ENCODE measurements around the gene TBC1D13. TPM values are rescaled to one million over a fixed set of nuclear protein-coding genes. Genes with fewer than 3 reads are reported as not detected.

TBC1D13 gene
- total RNA-seq, 2 experiments from 2014 or later, result 18.7 to 19.6 TPM

DNA sequence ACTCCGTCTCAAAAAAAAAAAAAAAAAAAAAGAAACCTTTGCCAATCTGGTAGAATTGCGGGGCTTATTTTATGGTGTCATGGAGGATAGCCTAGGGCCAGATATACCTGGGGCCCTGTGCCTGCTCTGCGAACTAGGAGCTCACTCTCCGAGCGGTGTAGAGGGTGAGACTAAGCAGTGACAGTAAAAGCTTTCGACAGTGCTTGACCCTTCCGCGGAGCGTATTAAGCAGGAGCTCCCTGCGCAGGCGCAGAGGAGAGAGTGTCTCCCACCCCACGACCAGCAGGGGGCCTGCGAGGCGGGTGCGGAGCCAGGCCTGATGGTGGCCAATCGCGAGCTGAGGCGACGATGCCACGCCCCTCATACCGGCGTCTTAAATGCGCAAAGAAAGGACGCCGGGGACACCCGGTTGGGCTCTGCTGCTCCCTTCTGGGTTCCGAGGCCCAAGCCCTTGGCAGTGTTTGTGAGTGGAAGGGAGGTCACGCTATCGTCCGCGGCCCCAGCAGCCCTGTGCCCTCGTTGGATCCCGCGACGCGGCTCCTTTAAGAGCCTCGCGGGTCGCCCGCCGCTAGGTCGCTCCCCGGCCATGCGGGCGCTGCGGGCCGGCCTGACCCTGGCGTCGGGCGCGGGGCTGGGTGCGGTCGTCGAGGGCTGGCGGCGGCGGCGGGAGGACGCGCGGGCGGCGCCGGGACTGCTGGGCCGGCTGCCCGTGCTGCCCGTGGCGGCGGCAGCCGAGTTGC, 31.2 kb downstream of the TBC1D13 start, which contains the start of gene ENDOG:
ENDOG (plus strand) TSS at position 402 of the 740 bp plus-strand sequence; CDS start at position 587, 185 bp downstream.
- POLR2A ChIA-PET, result interaction anchor here (1.1 to 2.6 kb wide), 5 partner anchors 9 to 130 kb away, joined by 3 to 26 read pairs (median 5); partner anchors contain the start of genes SET and SPOUT1
- CTCF ChIA-PET, result interaction anchor here (0.6 to 1.7 kb wide), 25 partner anchors 9 to 558 kb away, joined by 3 to 13 read pairs (median 4); partner anchors contain the start of genes PKN3, SPOUT1 and ZDHHC12

DNA sequence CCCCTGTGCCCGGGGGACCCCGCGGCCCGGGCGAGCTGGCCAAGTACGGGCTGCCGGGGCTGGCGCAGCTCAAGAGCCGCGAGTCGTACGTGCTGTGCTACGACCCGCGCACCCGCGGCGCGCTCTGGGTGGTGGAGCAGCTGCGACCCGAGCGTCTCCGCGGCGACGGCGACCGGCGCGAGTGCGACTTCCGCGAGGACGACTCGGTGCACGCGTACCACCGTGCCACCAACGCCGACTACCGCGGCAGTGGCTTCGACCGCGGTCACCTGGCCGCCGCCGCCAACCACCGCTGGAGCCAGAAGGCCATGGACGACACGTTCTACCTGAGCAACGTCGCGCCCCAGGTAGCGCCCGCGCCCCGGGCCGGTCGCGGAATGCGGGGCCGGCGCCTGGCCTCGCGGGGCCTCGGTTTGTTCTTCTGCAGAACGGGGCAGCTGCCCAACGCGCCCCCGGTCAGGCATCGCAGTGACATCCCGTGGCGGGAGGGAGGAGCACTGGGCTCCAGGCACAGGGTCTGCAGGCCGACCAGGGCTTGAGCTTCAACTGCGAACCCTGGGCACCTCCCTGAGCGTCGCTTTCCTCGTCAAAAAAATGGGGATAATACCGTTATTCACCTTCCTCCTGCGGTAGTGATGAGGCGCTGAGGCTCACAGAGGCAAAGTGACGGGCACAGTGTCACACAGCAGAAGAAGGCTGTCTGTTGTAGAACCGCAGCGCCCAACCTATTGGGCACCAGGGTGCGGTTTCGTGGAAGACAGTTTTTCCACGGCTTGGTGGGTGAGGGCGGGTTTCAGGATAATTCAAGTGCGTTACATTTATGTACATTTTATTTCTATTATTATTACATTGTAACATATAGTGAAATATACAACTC, 32.0 kb downstream of the TBC1D13 start:
- ChIA-PET CTCF (interaction anchor here (0.8 to 1.7 kb wide), 15 partner anchors 8 to 559 kb away, joined by 3 to 13 read pairs (median 5); partner anchors contain the start of genes PKN3, SPOUT1 and ZDHHC12), POLR2A (interaction anchor here (1.1 to 2.6 kb wide), 7 partner anchors 8 to 145 kb away, joined by 3 to 26 read pairs (median 5); partner anchors contain the start of genes SET, SPOUT1 and ZDHHC12)

DNA sequence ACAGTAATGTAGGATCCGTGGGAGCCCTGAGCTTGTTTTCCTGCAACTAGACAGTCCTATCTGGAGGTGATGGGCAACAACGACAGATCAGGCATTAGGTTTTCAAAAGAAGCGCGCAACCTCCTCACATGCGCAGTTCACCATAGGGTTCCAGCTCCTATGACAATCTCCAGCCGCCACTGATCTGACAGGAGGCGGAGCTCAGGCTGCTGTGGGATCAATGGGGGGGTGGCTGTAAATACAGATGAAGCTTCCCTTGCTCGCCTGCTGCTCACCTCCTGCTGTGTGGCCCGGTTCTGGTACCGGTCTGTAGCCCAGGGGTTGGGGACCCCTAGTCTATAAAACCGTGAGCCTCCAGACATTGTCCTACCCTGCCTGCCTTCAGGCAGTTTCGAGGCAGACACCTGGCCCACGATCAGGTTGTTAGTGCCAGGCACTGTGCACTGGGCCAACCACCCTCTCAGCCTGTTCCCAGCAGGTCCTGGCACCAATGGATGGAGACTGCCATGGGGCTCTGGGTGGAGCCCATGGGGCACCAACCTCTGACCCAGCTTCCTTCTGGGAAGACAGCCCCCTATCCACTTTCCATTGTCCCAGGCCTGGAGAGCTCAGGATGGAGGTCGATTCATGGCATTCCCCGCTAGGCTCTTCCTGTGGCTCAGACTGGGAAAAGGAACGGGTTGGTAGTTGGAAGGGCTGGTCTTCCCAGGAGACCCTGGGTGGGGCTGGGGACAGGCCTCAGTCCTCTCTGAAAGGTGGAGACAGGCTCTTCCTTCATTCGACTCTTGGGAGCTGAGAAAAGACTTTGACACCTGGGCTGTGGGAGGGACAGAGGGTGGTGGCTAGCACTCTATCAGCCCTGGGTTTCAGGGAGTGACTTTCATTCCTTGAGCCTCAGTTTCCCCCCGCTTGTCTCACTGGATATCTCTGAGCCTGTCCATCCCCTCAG, 32.9 kb downstream of the TBC1D13 start:
- CTCF ChIA-PET, result interaction anchor here (0.6 to 1.2 kb wide), 3 partner anchors 10 to 108 kb away, joined by 3 read pairs; partner anchors contain the start of gene SPOUT1
- POLR2A ChIA-PET, result interaction anchor here (0.6 to 2.6 kb wide), 5 partner anchors 8 to 144 kb away, joined by 4 to 26 read pairs (median 6); partner anchors contain the start of genes SPOUT1 and ZDHHC12

DNA sequence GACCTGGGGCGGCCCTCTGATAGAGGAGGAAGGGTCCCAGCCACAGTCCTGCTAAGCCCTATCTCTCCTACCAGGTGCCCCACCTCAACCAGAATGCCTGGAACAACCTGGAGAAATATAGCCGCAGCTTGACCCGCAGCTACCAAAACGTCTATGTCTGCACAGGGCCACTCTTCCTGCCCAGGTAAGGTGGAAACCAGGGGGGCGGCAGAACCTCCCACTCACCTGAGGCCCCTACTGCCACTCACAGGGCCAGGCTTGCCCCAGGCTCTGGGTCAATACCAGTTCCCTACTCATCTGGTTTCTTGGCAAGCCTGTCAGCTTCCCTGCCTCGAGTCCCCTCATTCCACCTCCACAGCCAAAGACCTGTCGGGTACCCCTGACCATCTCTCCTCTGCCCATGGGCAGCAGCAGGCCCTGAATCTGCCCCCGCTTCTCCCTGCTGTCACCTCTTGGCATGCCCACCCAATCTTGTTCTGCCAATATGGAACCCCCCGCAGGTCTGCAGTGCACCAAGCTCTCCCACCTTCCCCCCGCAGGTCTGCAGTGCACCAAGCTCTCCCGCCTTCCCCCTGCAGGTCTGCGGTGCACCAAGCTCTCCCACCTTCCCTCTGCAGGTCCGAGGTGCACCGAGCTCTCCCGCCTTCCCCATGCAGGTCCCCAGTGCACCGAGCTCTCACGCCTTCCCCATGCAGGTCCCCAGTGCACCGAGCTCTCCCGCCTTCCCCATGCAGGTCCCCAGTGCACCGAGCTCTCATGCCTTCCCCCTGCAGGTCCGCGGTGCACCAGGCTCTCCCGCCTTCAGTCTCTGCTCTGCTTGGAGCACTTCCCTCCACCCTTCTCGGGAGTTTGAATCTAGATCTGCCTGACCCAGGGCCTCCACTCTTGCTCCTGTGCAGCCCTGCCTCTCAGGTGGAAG, 33.9 kb downstream of the TBC1D13 start:
- CTCF ChIA-PET, result interaction anchor here (1.1 kb wide), 1 partner anchor 185 kb away, joined by 3 read pairs; no protein-coding TSS in a partner anchor
- POLR2A ChIA-PET, result interaction anchor here (0.6 to 1.4 kb wide), 4 partner anchors 9 to 143 kb away, joined by 3 to 9 read pairs (median 5); partner anchors contain the start of gene ZDHHC12

DNA sequence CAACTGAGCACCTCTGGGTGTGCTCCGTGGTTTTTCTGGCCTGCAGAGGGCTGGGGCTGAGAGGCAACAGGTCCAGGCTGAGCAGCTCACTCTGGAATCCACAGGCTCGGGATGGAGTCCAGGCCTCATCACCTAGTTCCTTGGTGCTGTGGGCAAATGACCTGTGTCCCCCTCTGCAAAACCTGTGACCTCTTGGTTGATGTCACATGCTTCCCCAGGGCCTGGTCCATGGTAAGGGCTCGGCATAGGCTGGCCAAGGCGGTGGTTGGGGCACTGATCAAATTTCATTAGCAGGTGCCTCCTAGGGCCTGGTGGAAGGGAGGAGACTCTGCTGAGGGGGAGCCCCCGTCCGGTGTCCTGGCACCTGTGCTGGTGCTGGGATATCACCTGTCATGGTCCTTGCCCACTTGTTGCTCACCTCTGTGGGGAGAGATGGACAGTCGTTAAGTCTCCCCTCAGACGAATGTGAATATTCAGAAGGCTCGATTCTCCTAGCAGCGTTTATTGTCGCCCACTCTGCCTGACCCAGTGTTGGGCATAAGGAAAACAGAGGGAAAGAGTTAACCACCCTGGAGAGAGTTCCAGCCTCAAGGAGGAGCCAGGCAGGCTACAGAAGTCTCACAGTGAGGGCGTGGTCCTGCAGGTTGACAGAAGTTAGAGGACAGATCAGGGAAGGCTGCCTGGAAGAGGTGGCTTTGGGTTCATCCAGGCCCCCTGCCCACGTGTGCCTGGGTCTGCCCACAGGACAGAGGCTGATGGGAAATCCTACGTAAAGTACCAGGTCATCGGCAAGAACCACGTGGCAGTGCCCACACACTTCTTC, 34.7 kb downstream of the TBC1D13 start:
- ChIA-PET CTCF (interaction anchor here (1.1 kb wide), 1 partner anchor 184 kb away, joined by 3 read pairs; no protein-coding TSS in a partner anchor), POLR2A (no interaction called here)

DNA sequence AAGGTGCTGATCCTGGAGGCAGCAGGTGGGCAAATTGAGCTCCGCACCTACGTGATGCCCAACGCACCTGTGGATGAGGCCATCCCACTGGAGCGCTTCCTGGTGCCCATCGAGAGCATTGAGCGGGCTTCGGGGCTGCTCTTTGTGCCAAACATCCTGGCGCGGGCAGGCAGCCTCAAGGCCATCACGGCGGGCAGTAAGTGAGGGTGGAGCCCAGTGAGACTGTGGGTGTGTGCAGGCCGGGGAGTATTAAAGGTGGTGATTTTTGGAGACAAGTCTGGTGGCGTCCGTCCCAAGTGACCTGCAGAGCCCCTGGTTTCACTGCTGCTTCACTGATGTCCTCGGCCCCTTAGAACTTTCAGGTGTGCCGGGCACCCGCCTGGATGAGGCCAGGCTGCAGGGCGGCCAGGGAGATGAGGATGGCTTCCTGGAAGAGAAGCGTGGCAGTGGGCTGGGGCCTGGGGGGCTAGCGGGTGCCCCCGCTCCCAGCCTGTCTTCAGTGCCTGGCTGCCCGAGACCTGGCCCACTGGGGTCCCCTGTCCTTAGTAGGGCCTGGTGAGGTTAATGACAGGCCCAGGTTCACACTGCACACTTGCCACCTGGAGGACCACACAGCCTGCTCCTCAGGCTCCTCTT, 35.5 kb downstream of the TBC1D13 start:
- POLR2A ChIA-PET, result no interaction called here
- CTCF ChIA-PET, result no interaction called here

DNA sequence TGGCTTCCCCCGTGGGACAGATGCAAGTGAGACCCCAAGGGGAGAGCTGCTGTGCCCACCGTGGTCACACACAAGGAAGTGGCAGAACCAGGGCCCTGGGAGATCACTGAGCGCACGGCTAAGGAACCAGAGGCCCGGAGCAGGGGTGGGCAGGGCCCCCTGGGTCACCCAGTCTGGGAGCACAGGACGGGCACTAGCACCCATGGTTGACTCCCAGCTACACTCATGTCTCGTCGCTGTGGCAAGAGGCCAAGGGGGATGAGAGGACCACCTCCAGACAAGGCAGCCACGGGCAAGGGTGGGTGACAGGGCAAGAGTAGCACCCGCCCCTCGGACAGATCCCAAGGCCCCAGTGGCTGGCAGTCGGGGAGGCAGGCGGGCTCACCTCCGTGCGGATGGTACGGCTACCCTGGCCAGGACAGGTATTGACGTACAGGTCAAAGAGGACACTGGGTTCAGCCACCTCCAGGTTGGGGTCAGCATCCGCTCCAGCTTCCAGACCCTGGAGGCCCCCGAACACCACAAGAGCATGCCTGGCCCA, 36.4 kb downstream of the TBC1D13 start:
- CTCF ChIA-PET, result no interaction called here
- POLR2A ChIA-PET, result no interaction called here

DNA sequence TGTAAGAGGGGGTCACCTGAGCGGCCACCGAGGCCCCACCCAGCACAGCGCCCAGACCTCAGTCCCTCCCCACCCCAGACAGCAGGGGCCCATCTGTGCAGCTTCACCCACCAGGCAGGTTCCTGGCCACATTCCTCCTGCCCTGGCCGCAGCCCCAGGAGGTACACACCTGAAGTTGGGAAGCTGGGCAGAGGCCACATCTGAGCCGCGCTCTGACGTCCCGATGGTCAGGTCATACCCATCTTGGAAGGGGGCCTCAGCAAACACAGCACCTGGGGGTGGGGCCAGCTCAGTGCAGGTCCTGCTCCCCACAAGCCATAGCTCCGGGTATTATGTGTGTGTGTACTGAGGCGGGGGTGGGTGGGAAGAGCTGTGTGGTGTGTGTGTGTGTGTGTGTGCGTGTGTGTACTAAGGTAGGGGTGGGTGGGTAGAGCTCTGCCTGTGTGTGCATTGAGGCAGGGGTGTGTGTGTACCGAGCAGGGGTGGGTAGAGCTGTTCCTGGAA, 36.9 kb downstream of the TBC1D13 start:
- CTCF ChIA-PET, result no interaction called here
- POLR2A ChIA-PET, result no interaction called here

DNA sequence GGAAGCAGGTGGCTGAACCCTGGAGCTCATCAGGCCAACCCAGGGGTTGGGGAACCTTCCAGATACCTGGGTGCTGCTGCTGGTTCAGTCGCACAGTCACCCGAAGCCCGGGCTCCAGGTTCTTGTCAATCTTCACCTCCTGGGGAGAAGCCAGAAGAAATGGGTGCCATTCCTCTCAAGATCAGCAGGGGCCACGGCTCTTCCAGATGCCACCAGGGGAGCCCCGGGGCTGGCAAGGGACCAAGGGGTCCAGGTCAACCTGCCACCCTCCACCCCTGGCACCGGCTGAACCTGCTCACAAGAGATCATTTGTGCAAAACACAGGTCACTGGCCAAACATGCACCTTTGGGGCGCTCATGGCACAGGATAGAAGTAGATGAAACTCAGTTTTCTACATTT, 37.9 kb downstream of the TBC1D13 start:
- CTCF ChIA-PET, result no interaction called here
- POLR2A ChIA-PET, result interaction anchor here (0.6 kb wide), 2 partner anchors 10 to 126 kb away, joined by 6 to 8 read pairs; no protein-coding TSS in a partner anchor

DNA sequence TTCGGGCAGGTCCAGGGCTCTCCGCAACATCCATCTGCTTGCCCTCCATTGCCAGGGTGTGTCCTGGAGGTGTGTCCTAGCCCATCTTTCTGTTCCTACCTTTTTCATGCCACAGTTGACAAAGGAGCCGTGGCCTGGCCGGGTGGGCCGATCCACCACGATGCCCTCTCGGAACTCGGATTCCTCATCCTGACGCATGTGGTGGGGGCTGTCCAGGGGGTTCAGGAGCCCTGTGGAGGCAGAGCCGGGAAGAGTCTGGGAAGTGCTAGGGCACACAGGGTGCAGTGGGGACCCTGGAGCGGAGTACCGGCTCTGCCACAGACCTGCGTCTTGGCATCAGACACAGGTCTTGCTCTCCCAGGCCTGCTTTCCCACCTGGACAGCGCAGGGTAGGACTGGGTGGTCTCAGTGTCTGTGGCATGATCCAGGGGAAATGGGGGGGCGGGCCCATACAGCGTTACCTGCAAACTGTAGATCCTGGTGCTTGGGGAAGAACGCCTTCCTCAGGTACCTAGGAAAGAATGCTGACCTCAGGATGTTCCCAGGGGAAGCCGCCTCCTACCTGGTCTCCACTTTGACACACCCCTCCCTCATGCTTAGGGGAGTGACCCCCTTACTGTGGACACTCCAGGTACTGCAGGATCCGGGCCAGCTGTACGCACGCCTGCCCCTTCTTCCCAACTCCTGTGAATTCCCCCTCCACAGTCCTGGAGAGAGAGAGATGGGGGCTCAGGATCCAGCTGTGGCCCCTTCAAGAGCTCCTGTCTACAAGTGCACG, 39.1 kb downstream of the TBC1D13 start:
- ChIA-PET CTCF (no interaction called here), POLR2A (interaction anchor here (1.1 kb wide), 1 partner anchor 8 kb away, joined by 3 read pairs; the partner anchor contains the start of gene ENDOG)

DNA sequence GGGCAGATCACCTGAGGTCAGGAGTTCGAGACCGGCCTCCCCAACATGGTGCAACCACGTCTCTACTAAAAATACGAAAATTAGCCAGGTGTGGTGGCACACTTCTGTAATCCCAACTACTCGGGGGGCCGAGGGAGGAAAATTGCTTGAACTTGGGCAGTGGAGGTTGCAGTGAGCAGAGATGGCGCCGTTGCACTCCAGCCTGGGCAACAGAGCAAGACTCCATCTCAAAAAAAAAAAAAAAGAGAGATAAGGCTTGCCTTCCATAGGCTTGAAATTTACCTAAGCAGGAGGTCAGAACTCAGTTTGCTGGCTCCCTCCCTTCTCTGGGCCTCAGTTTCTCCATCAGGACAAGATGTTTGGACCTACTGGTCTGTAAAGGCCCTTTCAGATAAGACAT, 41.2 kb downstream of the TBC1D13 start:
- ChIA-PET POLR2A (interaction anchor here (1.5 kb wide), 1 partner anchor 10 kb away, joined by 5 read pairs; the partner anchor contains the start of gene ENDOG), CTCF (interaction anchor here (1.5 kb wide), 1 partner anchor 10 kb away, joined by 13 read pairs; the partner anchor contains the start of gene ENDOG)

DNA sequence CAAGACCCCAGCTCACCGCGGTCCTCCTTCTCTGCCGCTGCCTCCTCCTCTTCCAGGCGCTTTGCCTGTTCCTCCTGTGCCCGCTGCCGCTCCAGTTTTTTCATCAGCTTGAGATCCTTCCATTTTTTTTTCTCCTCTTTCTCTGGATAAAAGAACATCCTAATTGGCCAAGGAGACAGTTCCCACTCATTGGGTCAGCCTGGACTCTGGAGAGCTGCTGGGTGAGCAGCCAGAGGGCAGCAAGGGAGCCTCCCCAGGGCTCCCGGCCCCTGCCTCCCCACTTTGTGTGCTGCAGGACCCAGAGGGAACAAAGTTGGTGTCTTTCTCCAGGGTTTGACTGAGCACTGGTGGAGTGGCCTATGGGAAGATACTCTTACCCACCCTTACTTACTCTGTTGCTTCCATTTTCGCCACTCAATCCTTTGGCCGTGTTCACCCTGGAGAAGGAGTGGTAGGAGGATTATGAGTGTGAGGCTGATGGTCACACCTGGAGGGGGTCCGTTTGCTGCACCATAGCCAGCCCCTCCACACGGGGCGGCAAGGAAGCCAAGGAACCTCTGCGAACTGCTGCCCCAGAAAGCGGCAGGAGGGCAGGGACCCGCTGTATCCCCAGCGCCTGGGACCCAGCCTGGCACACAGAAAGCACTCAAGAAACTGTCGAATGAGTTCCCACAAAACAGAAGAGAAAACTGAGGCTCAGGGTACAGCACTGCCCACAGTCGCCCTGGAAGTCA, 41.8 kb downstream of the TBC1D13 start:
- CTCF ChIA-PET, result interaction anchor here (1.3 kb wide), 1 partner anchor 11 kb away, joined by 11 read pairs; the partner anchor contains the start of gene ENDOG

DNA sequence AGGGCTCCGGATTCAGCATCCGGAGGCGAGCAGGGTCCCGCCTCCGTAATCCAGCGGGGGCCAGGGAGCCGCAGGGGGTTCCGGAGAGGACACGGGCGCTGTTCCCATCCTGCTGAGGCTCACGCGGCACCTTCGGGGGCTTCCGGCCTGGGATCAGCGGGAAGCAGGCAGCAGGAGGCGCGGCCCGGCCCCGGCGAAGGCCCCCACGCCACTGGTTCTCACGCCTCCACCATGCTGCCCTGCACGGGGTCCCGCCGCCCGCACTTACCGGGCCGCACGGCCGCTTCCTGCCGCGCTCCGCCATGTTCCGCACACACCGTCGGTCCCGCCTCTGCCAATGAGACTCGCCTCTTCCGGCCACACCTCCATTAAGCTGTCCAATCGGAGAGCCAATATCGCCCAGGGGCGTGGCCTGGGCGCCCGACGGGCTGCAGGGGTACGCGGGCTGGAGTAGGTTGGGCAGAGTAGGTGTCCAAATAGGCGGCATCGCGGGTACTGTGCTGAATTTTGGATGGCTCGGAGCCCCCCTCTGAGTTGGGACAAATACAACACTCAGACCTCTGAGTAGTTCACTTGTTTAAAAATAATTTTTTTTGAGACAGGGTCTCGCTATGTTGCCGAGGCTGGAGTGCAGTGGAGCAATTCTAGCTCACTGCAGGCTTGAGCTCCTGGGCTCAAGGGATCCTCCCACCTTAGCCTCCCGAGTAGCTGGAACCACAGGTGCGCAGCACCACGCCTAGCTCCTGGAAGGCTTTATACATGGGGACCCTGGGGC, 42.6 kb downstream of the TBC1D13 start, which contains the start of gene SPOUT1:
SPOUT1 (minus strand) TSS at position 318 of the 775 bp plus-strand sequence; CDS start at position 304, 14 bp downstream.
- ChIA-PET CTCF (interaction anchor here (0.7 to 1.5 kb wide), 3 partner anchors 10 to 245 kb away, joined by 3 to 11 read pairs (median 3); partner anchors contain the start of gene ENDOG), POLR2A (interaction anchor here (0.6 to 1.3 kb wide), 5 partner anchors 11 to 1017 kb away, joined by 3 to 26 read pairs (median 3); partner anchors contain the start of genes DOLK, ENDOG and NUP188)

More for the DNA sequence above, 41.8 kb downstream of the TBC1D13 start:
- POLR2A ChIA-PET, result interaction anchor here (0.9 to 1.5 kb wide), 3 partner anchors 10 to 144 kb away, joined by 3 to 26 read pairs (median 5); partner anchors contain the start of gene ENDOG

All from activated CD8-positive, alpha-beta memory T cell treated with anti-CD3 and anti-CD28 coated beads for 36 hours (primary cell).